PC-3 (cell line): ENCODE data around the gene TK2. TPM values are rescaled to one million over a fixed set of nuclear protein-coding genes. Genes with fewer than 3 reads are reported as not detected.

ENCODE experiments used
- ATAC-seq: fragments of 200-7000 bp; cut with Tn5 transposase; 2 replicates; pipeline ENCODE4 v1.9.1; 2020; ENCODE audit warnings: mild to moderate bottlenecking, moderate library complexity
- BruUV-seq: library from RNA; stranded (reverse); fragments of 400-500 nt; replicated peaks from 2 replicates; lab custom pipeline; 2021; lab: Mats Ljungman, UMichigan
- CTCF ChIA-PET: fragments of 300-600 bp; sonication (Branson Sonifier 250); formaldehyde crosslinking; loops from one replicate; lab custom pipeline; 2022; ENCODE audit warnings: antibody characterized with exemption; lab: Charles Lee
- POLR2A ChIA-PET: fragments of 300-600 bp; sonication (Branson Sonifier 250); formaldehyde crosslinking; loops from one replicate; lab custom pipeline; 2022; ENCODE audit warnings: antibody characterized with exemption; ENCODE audit not compliant: unreplicated experiment; lab: Charles Lee
- DNase-seq: peaks from one replicate; pipeline ENCODE4 v3.0.0-alpha.2; 2015
- H2AFZ ChIP-seq: fragments of 300-600 bp; sonication (generic); 2 replicates; pipeline ENCODE4 v1.6.0; 2016; ENCODE audit warnings: antibody characterized with exemption, low read length
- H3F3A ChIP-seq: fragments of 300-600 bp; sonication (generic); one replicate; pipeline ENCODE4 v1.6.0; 2017; ENCODE audit warnings: antibody characterized with exemption, low read length, control low read depth, mild to moderate bottlenecking; ENCODE audit not compliant: unreplicated experiment
- H3K27ac ChIP-seq: fragments of 300-600 bp; sonication (generic); 2 replicates; pipeline ENCODE4 v1.5.1; 2016; ENCODE audit warnings: mild to moderate bottlenecking, low read length
- H3K27me3 ChIP-seq: fragments of 300-600 bp; sonication (generic); 2 replicates; pipeline ENCODE4 v1.6.1; 2016; ENCODE audit warnings: low read length, mixed read lengths
- H3K36me3 ChIP-seq: fragments of 300-600 bp; sonication (generic); 2 replicates; pipeline ENCODE4 v1.6.1; 2016; ENCODE audit warnings: low read depth, mixed run types, low read length, mixed read lengths
- H3K4me1 ChIP-seq: fragments of 300-600 bp; sonication (generic); 2 replicates; pipeline ENCODE4 v1.5.1; 2016; ENCODE audit warnings: low read length; ENCODE audit not compliant: insufficient read depth
- H3K4me2 ChIP-seq: fragments of 300-600 bp; sonication (generic); 2 replicates; pipeline ENCODE4 v1.6.0; 2016; ENCODE audit warnings: low read length
- H3K4me3 ChIP-seq: fragments of 300-600 bp; sonication (generic); 2 replicates; pipeline ENCODE4 v1.5.1; 2016; ENCODE audit warnings: mild to moderate bottlenecking, low read length, mixed read lengths
- H3K79me2 ChIP-seq: fragments of 300-600 bp; sonication (generic); 2 replicates; pipeline ENCODE4 v1.6.1; 2017; ENCODE audit warnings: low read length, mixed read lengths
- H3K9ac ChIP-seq: fragments of 300-600 bp; sonication (generic); 2 replicates; pipeline ENCODE4 v1.6.0; 2016; ENCODE audit warnings: mild to moderate bottlenecking, low read length
- H3K9me2 ChIP-seq: fragments of 300-600 bp; sonication (generic); replicated peaks from 2 replicates; pipeline ENCODE4 v1.6.1; 2016; ENCODE audit warnings: mixed run types, low read length, mixed read lengths
- H3K9me3 ChIP-seq: fragments of 300-600 bp; sonication (generic); 2 replicates; pipeline ENCODE4 v1.6.1; 2016; ENCODE audit warnings: low read length, mixed read lengths
- H4K20me1 ChIP-seq: fragments of 300-600 bp; sonication (generic); 2 replicates; pipeline ENCODE4 v1.6.1; 2016; ENCODE audit warnings: low read length, mixed read lengths
- CTCF ChIP-seq: fragments of 300-600 bp; sonication (generic); conservative IDR thresholded peaks from 2 replicates; pipeline ENCODE4 v1.5.1; 2017; ENCODE audit warnings: antibody characterized with exemption, low read depth, mild to moderate bottlenecking, low read length
- EZH2 ChIP-seq: fragments of 300-600 bp; sonication (generic); IDR thresholded peaks from one replicate; pipeline ENCODE4 v1.6.1; 2017; ENCODE audit warnings: antibody characterized with exemption, mild to moderate bottlenecking, low read length; ENCODE audit not compliant: unreplicated experiment
- EZH2phosphoT487 ChIP-seq: fragments of 300-600 bp; sonication (generic); IDR thresholded peaks from 2 replicates; pipeline ENCODE4 v1.6.1; 2018; ENCODE audit warnings: mild to moderate bottlenecking, antibody characterized with exemption, low read length, borderline replicate concordance
- intact Hi-C: fragments of 100-400 bp; cut with micrococcal nuclease; formaldehyde crosslinking; loops from 2 replicates; pipeline ENCODE4 v1.9.0; 2023
- total RNA-seq: library from RNA; depleted of rRNA; stranded (reverse); fragments of >200 nt; gene quantifications from 2 replicates; pipeline ENCODE4 v1.2.3, GENCODE V29; 2014

TK2 gene
- total RNA-seq, 1 experiment from 2014 or later = 8.3 TPM

- CTCF ChIA-PET = no interaction called here
Measured at GRCh38 chr16:66462912-66463311, 87.0 kb downstream of the TK2 start.

DNA sequence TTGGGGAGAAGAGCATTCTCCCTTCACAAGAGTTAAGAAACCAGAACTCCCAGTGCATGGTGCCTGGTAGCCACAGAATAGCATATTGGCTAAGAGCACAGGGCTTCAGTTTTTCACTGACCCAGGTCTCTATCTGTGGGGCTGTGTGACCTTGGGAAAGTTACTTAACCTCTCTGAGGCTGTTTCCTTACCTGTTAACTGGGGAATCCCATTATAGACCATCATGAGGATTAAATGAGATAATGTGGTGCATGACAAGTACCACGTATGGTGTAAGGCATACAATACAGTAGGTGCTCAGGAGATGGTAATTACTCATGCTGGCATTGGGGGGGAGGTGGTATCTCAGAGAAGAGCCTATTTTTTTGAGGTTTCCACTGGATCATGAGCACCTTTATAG, 89.2 kb downstream of the TK2 start:
- BruUV-seq = no TSS peak
- no peak overlapping the region for H3K9ac ChIP-seq

More at GRCh38 chr16:66462912-66463311, 87.0 kb downstream of the TK2 start:
- Histone ChIP-seq H3K4me2 (no peak overlapping the region), H3K9me2 (no peaks in the 10 kb centered on the region), H3K9ac (no peak overlapping the region), H2AFZ (no peak overlapping the region), H3K4me1 (no peaks in the 10 kb centered on the region), H3K4me3 (no peak overlapping the region), H4K20me1 (no peaks in the 10 kb centered on the region), H3K79me2 (no peaks in the 10 kb centered on the region), H3K36me3 (no peaks in the 10 kb centered on the region), H3K27ac (no peak overlapping the region), H3K27me3 (peaks cover 2% of the 10 kb centered on the region; the same call in 1 of the 2 replicates), H3F3A (no peaks in the 10 kb centered on the region), H3K9me3 (no peaks in the 10 kb centered on the region)
- no peak for DNase-seq
- intact Hi-C loops = no loop called here
- POLR2A ChIA-PET = no interaction called here
- no peak for ATAC-seq
- no peak for TF ChIP-seq CTCF
- BruUV-seq = no TSS peak

GRCh38 chr16:66459878-66460277, 90.0 kb downstream of the TK2 start:
- ChIA-PET CTCF (no interaction called here), POLR2A (no interaction called here)
- H3K36me3 ChIP-seq = no peaks in the 10 kb centered on the region
- H3K9me2 ChIP-seq = no peaks in the 10 kb centered on the region
- no peak overlapping the region for H2AFZ ChIP-seq
- H3K4me3 ChIP-seq = no peak overlapping the region
- no peaks in the 10 kb centered on the region for H4K20me1 ChIP-seq
- H3K9ac ChIP-seq = no peak overlapping the region
- H3K4me1 ChIP-seq = no peaks in the 10 kb centered on the region
- no TSS peak for BruUV-seq
- no peaks in the 10 kb centered on the region for H3K9me3 ChIP-seq
- H3K79me2 ChIP-seq = no peaks in the 10 kb centered on the region
- TF ChIP-seq EZH2phosphoT487 (no peak), EZH2 (no peak), CTCF (no peak)
- no peak for DNase-seq
- no peaks in the 10 kb centered on the region for H3F3A ChIP-seq
- ATAC-seq = no peak
- no peak overlapping the region for H3K4me2 ChIP-seq
- peaks cover 2% of the 10 kb centered on the region; the same call in 1 of the 2 replicates for H3K27me3 ChIP-seq
- intact Hi-C loops = no loop called here
- H3K27ac ChIP-seq = no peak overlapping the region

More for the DNA sequence above, 89.2 kb downstream of the TK2 start:
- H3F3A ChIP-seq = no peaks in the 10 kb centered on the region
- H3K27ac ChIP-seq = no peak overlapping the region
- H3K9me3 ChIP-seq = no peaks in the 10 kb centered on the region
- no peak overlapping the region for H3K4me3 ChIP-seq
- no peak for ATAC-seq
- H3K4me2 ChIP-seq = no peak overlapping the region
- intact Hi-C loops = no loop called here
- H2AFZ ChIP-seq = no peak overlapping the region
- ChIA-PET POLR2A (no interaction called here), CTCF (no interaction called here)
- TF ChIP-seq CTCF (no peak), EZH2phosphoT487 (no peak), EZH2 (no peak)
- H3K9me2 ChIP-seq = no peaks in the 10 kb centered on the region
- H3K27me3 ChIP-seq = peaks cover 2% of the 10 kb centered on the region; the same call in 1 of the 2 replicates
- no peaks in the 10 kb centered on the region for H3K36me3 ChIP-seq
- no peaks in the 10 kb centered on the region for H4K20me1 ChIP-seq
- no peak for DNase-seq
- no peaks in the 10 kb centered on the region for H3K4me1 ChIP-seq
- no peaks in the 10 kb centered on the region for H3K79me2 ChIP-seq
